HFF-Myc (cell line): ENCODE measurements around the gene IL1A.
A peak's percentile ranks its signal among the peaks of the same experiment; 100 is the strongest.

Source experiments
- DNase-seq: peaks from one replicate; pipeline ENCODE4 v3.0.0-alpha.2; 2011; ENCODE audit warnings: low read depth; ENCODE audit errors: extremely low read depth
- H3K4me3 ChIP-seq: replicated peaks from 2 replicates; pipeline ENCODE4 v1.5.1; 2011; ENCODE audit warnings: low read depth, mild to moderate bottlenecking, control low read depth, low read length
- CTCF ChIP-seq: IDR thresholded peaks from 2 replicates; pipeline ENCODE4 v1.5.1; 2012; ENCODE audit warnings: mild to moderate bottlenecking, low read depth, low read length, control low read depth; ENCODE audit errors: missing control alignments

IL1A gene

DNA sequence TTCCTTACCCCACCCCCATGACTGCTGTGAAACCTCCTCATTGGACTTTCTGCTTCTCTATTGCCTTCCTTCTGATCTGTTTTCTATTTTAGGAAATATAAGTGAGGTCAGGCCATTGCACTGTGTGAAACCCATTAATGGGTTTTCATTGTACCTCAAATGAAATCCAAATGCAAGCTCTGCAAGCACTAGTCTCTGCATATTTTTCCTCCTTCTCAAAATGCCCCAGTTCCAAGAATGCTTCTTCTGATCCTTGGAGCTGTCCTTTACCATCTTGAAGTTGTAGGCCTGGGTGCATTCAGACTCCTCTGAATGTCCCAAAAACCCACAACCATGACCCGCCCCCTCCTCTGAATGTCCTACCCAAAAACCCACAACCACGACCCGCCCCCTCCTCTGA lies 8.2 kb downstream of the IL1A start:
- H3K4me3 ChIP-seq = no peak overlapping the region
- no peak for DNase-seq
- TF ChIP-seq CTCF = no peak

- TF ChIP-seq CTCF = no peak
- DNase-seq = no peak
- H3K4me3 ChIP-seq = no peak overlapping the region
Observed at GRCh38 chr2:112774536-112775285, 9.6 kb downstream of the IL1A start.

DNA sequence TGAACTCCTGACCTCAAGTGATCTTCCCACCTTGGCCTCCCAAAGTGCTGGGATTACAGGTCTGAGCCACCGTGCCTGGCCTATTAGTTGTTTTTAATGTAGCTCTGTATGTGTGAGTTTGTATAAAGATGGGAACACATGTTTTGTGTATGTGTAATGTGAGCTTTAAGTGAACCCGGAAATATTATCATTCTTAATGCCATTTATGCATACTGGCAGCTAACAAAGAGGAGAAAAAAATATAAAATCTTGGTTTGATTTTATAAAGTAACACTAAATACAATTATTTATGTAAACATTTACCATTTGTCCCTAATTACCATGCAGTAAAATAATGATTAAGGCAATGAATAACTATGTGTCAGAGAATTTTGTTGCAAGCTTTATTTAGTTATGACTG lies 10.7 kb downstream of the IL1A start:
- TF ChIP-seq CTCF = no peak
- H3K4me3 ChIP-seq = no peak overlapping the region
- no peak for DNase-seq

GRCh38 chr2:112772911-112773475 lies 11.3 kb downstream of the IL1A start:
- DNase-seq = no peak
- H3K4me3 ChIP-seq = no peak overlapping the region
- no peak for TF ChIP-seq CTCF

DNA sequence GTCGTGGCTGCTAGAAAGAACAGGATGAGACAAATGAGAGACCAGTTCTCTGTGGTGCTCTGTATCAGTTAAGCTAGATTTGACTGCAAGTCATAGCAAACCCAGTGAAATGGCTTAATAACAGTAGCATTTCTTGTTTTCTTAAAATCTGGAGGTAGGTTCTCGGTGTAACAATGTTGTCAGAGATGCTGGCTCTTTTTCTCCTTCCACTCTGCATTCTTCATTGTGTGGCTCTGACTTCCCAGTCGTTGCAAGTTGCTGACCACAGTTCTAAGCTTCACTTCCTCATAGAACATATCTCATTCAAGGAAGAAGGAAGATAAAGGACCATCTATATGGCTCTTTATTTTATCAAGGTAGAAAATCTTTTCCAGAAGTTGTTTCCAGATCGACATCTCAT lies 12.0 kb downstream of the IL1A start:
- H3K4me3 ChIP-seq = no peak overlapping the region
- DNase-seq = no peak
- no peak for TF ChIP-seq CTCF

GRCh38 chr2:112768432-112768831 lies 15.9 kb downstream of the IL1A start:
- no peak overlapping the region for H3K4me3 ChIP-seq
- no peak for DNase-seq
- peak; percentile 39 for TF ChIP-seq CTCF
